ENCODE measurements around the gene CRMP1.

GRCh38 chr4:5845035-5845905 lies 47.6 kb downstream of the CRMP1 start:
- no peak for TF ChIP-seq EZH2phosphoT487 (IDR thresholded peaks at IDR 0.05; ENCODE audit: insufficient read depth, low read depth)
- TF ChIP-seq EZH2 (IDR thresholded peaks at IDR 0.05; ENCODE audit: insufficient read depth, poor library complexity, severe bottlenecking): no peak
